Measurements from ENCODE around the gene NR6A1. TPM values are rescaled to one million over a fixed set of nuclear protein-coding genes. Genes with fewer than 3 reads are reported as not detected.

The NR6A1 gene
- total and polyA plus RNA-seq, 2 experiments from 2014 or later = 44.2 to 139 TPM

DNA sequence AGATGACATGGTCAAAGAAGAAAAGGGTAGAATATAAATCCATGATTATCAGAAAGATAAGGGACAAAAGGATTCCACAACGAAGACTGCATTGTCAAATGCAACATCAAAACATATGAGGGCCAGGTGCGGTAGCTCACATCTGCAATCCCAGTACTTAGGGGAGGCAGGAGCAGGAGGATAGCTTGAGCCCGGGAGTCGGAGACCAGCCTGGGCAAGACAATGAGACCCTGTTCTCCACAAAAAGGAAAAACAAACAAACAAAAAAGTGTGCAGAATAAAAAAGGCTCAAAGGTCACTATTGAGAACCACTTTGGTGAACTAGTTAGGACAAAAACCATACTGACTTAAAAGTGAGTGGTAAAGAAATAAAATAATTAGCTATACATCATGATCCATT is 203.7 kb downstream of the NR6A1 start:
- no peak overlapping the region for H3K4me3 Mint-ChIP-seq
- no peaks in the 10 kb centered on the region for H3K9me3 Mint-ChIP-seq
- H3K27me3 Mint-ChIP-seq (ENCODE audit: insufficient read depth, low read depth, poor library complexity) = peaks cover 10% of the 10 kb centered on the region
- Histone ChIP-seq H3K4me3 (no peak overlapping the region), H4K20me1 (replicated peaks; ENCODE audit: insufficient read depth) (no peaks in the 10 kb centered on the region), H2AFZ (no peak overlapping the region), H3K4me1 (ENCODE audit: insufficient read depth) (peaks cover 40% of the 10 kb centered on the region), H3K27ac (ENCODE audit: low read depth) (0 out of 2 replicates have a peak overlapping the region, but pooled peaks have one; percentile 48), H3K9me2 (ENCODE audit: insufficient read depth) (no peaks in the 10 kb centered on the region), H3K79me2 (replicated peaks; ENCODE audit: insufficient read depth) (peaks cover 25% of the 10 kb centered on the region), H3K27me3 (ENCODE audit: insufficient read depth) (no peaks in the 10 kb centered on the region), H3F3A (replicated peaks; ENCODE audit: low read depth) (no peaks in the 10 kb centered on the region), H3K36me3 (ENCODE audit: insufficient read depth) (no peaks in the 10 kb centered on the region), H3K4me2 (no peak overlapping the region)
- peaks cover 51% of the 10 kb centered on the region for H3K4me1 Mint-ChIP-seq
- ATAC-seq = no peak
- H3K27ac Mint-ChIP-seq = peak overlapping the region; percentile 75; the same call in 1 of the 2 replicates
- peaks cover 6% of the 10 kb centered on the region; the same call in 2 of the 3 replicates for H3K36me3 Mint-ChIP-seq (ENCODE audit: low read depth)
- DNase-seq (ENCODE audit: low spot score) = no peak
- no peak for TF ChIP-seq NANOG (IDR thresholded peaks at IDR 0.05; ENCODE audit: borderline replicate concordance)
- TF ChIP-seq ZNF462 (CRISPR knock-in tag; IDR thresholded peaks at IDR 0.05) = no peak
- no peak for TF ChIP-seq ZNF331 (CRISPR knock-in tag; IDR thresholded peaks at IDR 0.05; ENCODE audit: low read depth)
- no peak for TF ChIP-seq CREB1 (CRISPR knock-in tag; IDR thresholded peaks at IDR 0.05; ENCODE audit: low read depth)
- TF ChIP-seq EZH2phosphoT487 (IDR thresholded peaks at IDR 0.05; ENCODE audit: unreplicated experiment) = no peak
- no peak for TF ChIP-seq CTCF (conservative IDR thresholded peaks at IDR 0.05; ENCODE audit: low read depth in 2 of 2)
- TF ChIP-seq STAT1 (IDR thresholded peaks at IDR 0.05; ENCODE audit: unreplicated experiment) = no peak
- TF ChIP-seq EZH2 (IDR thresholded peaks at IDR 0.05; ENCODE audit: low read depth, unreplicated experiment) = no peak
- TF ChIP-seq ETS1 (IDR thresholded peaks at IDR 0.05) = no peak
- TF ChIP-seq, protein P1, sequence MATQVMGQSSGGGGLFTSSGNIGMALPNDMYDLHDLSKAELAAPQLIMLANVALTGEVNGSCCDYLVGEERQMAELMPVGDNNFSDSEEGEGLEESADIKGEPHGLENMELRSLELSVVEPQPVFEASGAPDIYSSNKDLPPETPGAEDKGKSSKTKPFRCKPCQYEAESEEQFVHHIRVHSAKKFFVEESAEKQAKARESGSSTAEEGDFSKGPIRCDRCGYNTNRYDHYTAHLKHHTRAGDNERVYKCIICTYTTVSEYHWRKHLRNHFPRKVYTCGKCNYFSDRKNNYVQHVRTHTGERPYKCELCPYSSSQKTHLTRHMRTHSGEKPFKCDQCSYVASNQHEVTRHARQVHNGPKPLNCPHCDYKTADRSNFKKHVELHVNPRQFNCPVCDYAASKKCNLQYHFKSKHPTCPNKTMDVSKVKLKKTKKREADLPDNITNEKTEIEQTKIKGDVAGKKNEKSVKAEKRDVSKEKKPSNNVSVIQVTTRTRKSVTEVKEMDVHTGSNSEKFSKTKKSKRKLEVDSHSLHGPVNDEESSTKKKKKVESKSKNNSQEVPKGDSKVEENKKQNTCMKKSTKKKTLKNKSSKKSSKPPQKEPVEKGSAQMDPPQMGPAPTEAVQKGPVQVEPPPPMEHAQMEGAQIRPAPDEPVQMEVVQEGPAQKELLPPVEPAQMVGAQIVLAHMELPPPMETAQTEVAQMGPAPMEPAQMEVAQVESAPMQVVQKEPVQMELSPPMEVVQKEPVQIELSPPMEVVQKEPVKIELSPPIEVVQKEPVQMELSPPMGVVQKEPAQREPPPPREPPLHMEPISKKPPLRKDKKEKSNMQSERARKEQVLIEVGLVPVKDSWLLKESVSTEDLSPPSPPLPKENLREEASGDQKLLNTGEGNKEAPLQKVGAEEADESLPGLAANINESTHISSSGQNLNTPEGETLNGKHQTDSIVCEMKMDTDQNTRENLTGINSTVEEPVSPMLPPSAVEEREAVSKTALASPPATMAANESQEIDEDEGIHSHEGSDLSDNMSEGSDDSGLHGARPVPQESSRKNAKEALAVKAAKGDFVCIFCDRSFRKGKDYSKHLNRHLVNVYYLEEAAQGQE (IDR thresholded peaks at IDR 0.05; ENCODE audit: unreplicated experiment) = no peak
- TF ChIP-seq POLR2AphosphoS5 (IDR thresholded peaks at IDR 0.05; ENCODE audit: low read depth) = no peak
